GM21723 (cell line): ENCODE results near the gene FMN2.

Source experiments
- ATAC-seq: cut with Tn5 transposase; IDR thresholded peaks from one replicate; pipeline ENCODE4 v1.9.1; 2021; ENCODE audit warnings: mild to moderate bottlenecking, moderate library complexity; ENCODE audit not compliant: unreplicated experiment

Gene FMN2

GRCh38 chr1:240091614-240092300 lies at the start of gene FMN2:
FMN2 (plus strand) TSS chr1:240091883; CDS start chr1:240092110, 227 bp downstream.
- no peak for ATAC-seq

DNA sequence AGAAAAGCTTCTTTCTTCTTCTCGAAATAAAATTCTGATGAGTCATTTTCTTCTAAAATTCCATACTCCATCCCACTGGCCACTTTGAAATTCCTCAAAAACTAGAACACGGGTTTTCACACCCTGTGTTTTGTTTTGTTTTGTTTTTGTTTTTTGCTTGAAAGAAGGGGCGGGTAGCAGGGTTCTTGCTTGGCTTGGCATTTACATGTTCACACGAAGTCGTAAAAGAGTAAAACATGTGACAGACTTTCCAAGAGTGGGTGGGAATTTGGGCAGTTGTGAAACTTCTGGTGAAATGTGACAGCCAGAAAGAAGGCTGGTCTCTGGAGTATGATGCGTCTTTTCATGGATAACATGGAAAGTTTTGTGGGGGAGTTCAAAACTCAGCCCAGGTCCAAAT lies 47.1 kb upstream of the FMN2 start:
- no peak for ATAC-seq

- no peak for ATAC-seq
These were observed 45.7 kb upstream of the FMN2 start for GRCh38 chr1:240046000-240046399.

DNA sequence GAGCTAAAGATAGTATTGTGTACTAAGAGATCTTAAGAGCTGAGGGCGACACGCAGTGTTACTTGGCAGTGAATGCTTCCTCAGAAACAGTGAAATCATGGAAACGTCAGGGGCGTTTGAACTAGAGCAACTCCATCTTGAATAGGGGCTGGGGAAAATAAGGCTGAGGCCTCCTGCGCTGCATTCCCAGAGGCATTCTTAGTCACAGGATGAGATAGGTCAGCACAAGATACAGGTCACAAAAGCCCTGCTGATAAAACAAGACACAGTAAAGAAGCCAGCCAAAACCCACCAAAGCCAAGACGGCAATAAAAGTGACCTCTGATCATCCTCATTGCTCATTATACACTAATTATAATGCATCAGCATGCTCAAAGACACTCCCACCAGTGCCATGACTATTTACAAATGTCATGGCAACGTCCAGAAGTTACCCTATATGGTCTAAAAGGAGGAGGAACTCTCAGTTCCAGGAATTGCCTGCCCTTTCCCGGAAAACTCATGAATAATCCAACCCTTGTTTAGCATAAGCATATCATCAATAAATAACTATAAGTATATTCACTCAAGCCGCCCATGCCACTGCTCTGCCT lies 37.5 kb upstream of the FMN2 start:
- no peak for ATAC-seq

GRCh38 chr1:240055936-240056335 lies 35.7 kb upstream of the FMN2 start:
- ATAC-seq, result no peak

GRCh38 chr1:240056350-240056749 lies 35.3 kb upstream of the FMN2 start:
- ATAC-seq, result no peak

DNA sequence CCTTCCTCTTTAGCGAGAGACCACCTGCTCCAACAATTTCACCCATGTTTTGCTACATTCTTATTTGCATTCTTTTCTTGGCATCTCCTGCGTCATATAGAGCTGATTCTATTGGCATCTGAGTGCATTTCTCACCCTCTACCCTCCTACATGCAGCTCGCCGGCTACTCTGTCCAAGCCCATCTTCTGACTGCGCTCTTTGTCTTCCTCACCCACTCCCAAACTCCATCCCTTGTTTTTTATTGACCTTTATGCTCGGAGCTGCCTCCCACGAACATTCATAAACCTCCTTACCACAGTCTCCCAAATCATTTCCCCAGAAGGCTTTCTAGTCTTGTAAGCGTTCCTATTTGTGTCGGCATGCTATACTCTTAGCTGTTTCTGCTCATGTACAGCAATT lies 33.6 kb upstream of the FMN2 start:
- no peak for ATAC-seq

DNA sequence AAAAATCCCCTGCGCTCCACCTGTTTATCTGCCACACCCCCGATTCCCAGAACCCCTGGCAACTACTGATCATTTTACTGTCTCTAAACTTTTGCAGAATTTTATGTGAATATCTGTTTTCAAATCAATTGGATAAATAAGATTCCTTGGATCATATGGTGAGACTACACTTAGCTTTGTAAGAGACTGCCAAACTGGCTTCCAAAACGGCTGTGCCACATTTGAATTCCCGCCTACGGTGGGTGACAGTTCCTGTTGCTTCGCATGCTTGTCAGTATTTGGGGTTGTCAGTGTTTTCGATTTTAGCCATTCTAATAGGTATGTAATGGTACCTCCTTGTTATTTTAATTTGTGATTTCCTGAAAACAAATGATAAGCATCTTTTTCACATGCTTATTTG lies 22.7 kb upstream of the FMN2 start:
- ATAC-seq, result no peak

DNA sequence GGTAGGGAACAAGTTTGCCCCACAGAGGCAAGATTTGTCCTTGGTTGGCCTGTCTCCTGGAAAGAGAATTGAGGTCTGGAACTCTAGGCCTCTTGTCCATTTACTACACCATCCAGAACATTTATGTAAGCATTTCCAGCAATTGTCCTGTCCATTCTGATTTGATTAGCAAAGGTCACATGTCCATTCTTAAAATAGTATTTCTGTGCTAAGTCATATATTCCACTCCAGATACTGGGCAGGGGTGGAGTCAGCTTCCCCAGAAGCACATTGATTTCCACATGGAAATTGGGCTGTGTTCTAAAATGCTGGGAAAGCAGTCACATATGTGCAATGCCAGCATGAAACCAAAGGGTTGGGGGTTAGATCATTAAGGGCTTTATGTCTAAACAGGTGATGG lies 21.5 kb upstream of the FMN2 start:
- ATAC-seq, result no peak

- ATAC-seq, result no peak
These were observed 18.6 kb upstream of the FMN2 start for GRCh38 chr1:240073097-240073496.

- ATAC-seq, result no peak
These were observed 17.3 kb upstream of the FMN2 start for GRCh38 chr1:240074422-240074821.

- ATAC-seq, result no peak
These were observed 16.8 kb upstream of the FMN2 start for GRCh38 chr1:240074908-240075307.

- no peak for ATAC-seq
These were observed 7.3 kb upstream of the FMN2 start for GRCh38 chr1:240084337-240084736.

DNA sequence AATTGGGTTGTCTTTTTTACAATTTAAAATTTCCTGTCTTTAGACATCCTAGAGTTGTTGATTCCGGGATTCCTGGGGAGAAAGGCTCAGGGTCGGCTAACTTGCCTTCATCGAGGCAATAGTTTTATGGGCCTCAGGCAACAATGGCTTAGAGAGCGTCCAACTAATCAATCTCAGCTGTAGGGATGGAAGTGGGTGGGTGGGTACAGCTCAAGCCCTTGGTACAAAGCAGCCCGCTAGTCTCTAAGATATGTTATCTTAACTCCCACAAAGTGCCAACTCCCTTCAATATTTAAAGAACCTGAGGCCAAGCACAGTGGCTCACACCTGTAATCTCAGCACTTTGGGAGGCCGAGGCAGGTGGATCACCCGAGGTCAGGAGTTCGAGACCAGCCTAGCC lies 6.9 kb upstream of the FMN2 start:
- ATAC-seq, result no peak

DNA sequence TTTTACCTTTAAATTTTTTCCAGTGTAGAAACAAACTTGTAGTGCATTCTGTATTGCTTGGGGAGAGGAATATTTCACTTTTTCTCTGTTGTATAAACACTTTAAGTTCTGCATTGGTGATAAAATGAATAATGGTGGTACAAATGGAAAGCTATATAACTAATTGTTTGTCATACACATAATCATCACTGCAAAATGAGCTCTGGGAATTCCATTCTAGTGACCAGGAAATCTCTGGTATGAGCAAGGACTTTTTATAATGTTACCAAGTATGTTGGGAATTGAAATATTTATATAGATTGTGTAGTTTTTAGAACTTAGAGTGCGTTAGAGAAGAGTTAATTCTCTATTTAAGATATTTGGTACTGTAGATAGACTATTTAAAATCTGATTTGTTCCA lies 5.0 kb upstream of the FMN2 start:
- no peak for ATAC-seq

DNA sequence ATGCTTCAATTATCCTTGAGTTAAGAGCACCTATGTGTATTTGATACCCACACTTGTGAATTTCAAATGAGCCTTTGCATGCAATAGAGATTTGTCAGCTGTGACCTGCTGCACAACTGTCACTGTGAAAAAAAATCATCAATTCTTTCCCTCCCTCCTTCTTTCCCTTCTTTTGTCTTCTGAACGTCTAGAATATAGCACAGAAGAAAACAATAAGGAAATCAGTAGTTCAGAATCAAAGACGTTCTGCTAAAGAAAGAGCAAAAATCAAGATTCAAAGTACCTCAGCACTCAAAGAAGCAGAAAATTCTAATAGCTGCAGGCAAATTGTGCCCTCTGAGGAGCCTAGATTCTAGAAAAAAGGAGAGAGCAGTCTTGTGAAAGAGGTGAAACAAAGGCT lies 1.7 kb upstream of the FMN2 start:
- no peak for ATAC-seq

DNA sequence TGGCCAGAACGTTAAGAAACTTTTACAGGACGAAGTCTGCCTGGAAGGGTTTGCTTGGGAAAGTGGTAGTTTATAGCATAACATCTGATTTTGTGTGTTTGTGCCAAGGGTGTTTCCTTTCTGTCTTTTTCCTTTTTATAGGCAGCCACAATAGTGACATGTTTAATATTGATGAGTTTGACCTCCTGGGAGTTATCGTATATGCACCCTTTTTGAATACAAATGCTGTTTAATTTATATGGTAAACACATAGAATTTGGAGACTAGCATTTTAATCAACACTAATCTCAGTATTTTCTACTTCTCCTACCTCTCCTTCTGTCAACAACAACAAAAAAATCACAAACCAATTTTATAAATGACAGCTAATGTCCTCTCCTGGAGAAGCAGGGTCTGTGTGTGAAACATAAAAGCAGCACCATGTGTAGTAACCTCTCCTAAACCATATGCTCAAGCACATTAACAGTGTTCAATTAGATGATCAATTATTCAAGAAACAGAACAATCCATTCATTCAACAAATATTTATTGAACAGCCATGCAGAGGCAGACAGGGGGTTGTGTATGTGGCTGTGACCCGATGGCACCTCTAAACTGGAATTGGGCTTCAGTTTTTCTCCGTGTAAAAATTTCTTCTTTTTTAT lies 604 bp upstream of the FMN2 start:
- no peak for ATAC-seq

GRCh38 chr1:240092301-240093119 lies 827 bp downstream of the FMN2 start:
- no peak for ATAC-seq

- no peak for ATAC-seq
These were observed 1.7 kb downstream of the FMN2 start for GRCh38 chr1:240093120-240093961.

DNA sequence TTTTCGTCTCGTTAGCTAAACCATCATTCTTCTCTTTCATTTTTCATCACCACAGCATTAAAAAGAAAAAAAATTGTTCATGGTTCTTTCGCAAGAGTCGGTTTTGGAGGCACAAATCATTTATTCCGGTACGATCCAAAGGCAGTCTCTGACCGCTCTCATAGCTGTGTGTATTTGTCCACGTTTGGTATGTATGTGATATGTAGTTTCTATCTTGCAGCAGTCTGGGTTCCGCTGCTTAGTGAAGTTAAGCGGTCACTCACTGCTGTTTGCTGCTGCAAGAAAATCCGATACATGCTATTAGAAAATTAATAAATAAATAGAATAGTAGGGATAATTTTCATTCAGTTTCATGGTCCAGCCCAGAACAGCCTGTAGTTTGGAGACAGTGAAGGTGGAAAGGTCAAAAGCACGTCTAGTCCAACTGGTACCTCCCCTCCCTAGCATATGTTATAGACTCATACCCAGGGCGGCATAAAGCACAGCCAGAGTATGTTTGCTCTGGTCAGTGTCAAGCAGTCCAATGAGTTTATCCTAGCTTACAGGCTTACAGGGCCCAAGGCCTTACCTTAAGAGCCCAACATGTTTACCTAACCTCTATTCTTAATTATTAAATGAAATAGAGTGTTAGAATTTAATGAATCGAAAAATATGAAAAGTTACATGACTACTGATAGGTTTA lies 2.5 kb downstream of the FMN2 start:
- ATAC-seq, result no peak
